ENCODE results near the gene TSC2. TPM values are rescaled to one million over a fixed set of nuclear protein-coding genes. Genes with fewer than 3 reads are reported as not detected.

Gene TSC2
- total RNA-seq, 1 experiment from 2014 or later: 134 TPM

GRCh38 chr16:2076072-2076865, 28.5 kb downstream of the TSC2 start:
- H3K36me3 Mint-ChIP-seq: peaks cover 3% of the 10 kb centered on the region
- ATAC-seq (no peak), DNase-seq (ENCODE audit: low spot score) (no peak)
- no peaks in the 10 kb centered on the region for H3K4me1 Mint-ChIP-seq
- ChIA-PET CTCF (interaction anchor here (1.1 kb wide), 1 partner anchor 65 kb away, joined by 7 read pairs; no protein-coding TSS in a partner anchor), POLR2A (interaction anchor here (0.6 kb wide), 1 partner anchor 166 kb away, joined by 4 read pairs; no protein-coding TSS in a partner anchor)
- H3K27me3 Mint-ChIP-seq (ENCODE audit: low read depth): no peaks in the 10 kb centered on the region
- no peaks in the 10 kb centered on the region for H3K9me3 Mint-ChIP-seq
- H3K27ac Mint-ChIP-seq: no peak overlapping the region
- no peak for TF ChIP-seq IRF1 (CRISPR knock-in tag; IDR thresholded peaks at IDR 0.05)
- no peak for TF ChIP-seq NFATC4 (CRISPR knock-in tag; IDR thresholded peaks at IDR 0.05)
- no peak for TF ChIP-seq MXD4 (CRISPR knock-in tag; IDR thresholded peaks at IDR 0.05; ENCODE audit: borderline replicate concordance)
- no peak overlapping the region for H3K4me3 Mint-ChIP-seq

- ATAC-seq: no peak
- ChIA-PET POLR2A (interaction anchor here (0.6 kb wide), 1 partner anchor 1642 kb away, joined by 3 read pairs; no protein-coding TSS in a partner anchor), CTCF (no interaction called here)
- no peaks in the 10 kb centered on the region for H3K9me3 Mint-ChIP-seq
- no peak overlapping the region for H3K27ac Mint-ChIP-seq
- no peak overlapping the region for H3K4me3 Mint-ChIP-seq
- no peaks in the 10 kb centered on the region for H3K4me1 Mint-ChIP-seq
- TF ChIP-seq HMGA2 (CRISPR knock-in tag; IDR thresholded peaks at IDR 0.05) (no peak), ZNF396 (CRISPR knock-in tag; IDR thresholded peaks at IDR 0.05; ENCODE audit: borderline replicate concordance) (no peak), E2F4 (CRISPR knock-in tag; IDR thresholded peaks at IDR 0.05; ENCODE audit: borderline replicate concordance, low read depth) (no peak), ZNF512 (CRISPR knock-in tag; IDR thresholded peaks at IDR 0.05; ENCODE audit: borderline replicate concordance) (no peak), NFE2L1 (CRISPR knock-in tag; IDR thresholded peaks at IDR 0.05) (no peak), JAZF1 (CRISPR knock-in tag; IDR thresholded peaks at IDR 0.05) (no peak), PRRX2 (CRISPR knock-in tag; IDR thresholded peaks at IDR 0.05) (no peak)
- H3K27me3 Mint-ChIP-seq (ENCODE audit: low read depth): no peaks in the 10 kb centered on the region
- no peak for DNase-seq (ENCODE audit: low spot score)
- peaks cover 3% of the 10 kb centered on the region for H3K36me3 Mint-ChIP-seq
These were observed 29.2 kb downstream of the TSC2 start for GRCh38 chr16:2077016-2077415.

- POLR2A ChIA-PET: interaction anchor here (0.6 kb wide), 1 partner anchor 1643 kb away, joined by 3 read pairs; no protein-coding TSS in a partner anchor
- Mint-ChIP-seq H3K27ac (no peak overlapping the region), H3K4me1 (no peaks in the 10 kb centered on the region), H3K4me3 (no peak overlapping the region), H3K9me3 (no peaks in the 10 kb centered on the region), H3K36me3 (peaks cover 3% of the 10 kb centered on the region), H3K27me3 (ENCODE audit: low read depth) (no peaks in the 10 kb centered on the region)
- ATAC-seq: no peak
- no peak for DNase-seq (ENCODE audit: low spot score)
- CTCF ChIA-PET: no interaction called here
- TF ChIP-seq SOX15 (CRISPR knock-in tag; IDR thresholded peaks at IDR 0.05): no peak
These were observed 29.9 kb downstream of the TSC2 start for GRCh38 chr16:2077696-2078095.

- no peak for ATAC-seq
- ChIA-PET CTCF (interaction anchor here (1.2 kb wide), 1 partner anchor 74 kb away, joined by 3 read pairs; no protein-coding TSS in a partner anchor), POLR2A (no interaction called here)
- Mint-ChIP-seq H3K9me3 (no peaks in the 10 kb centered on the region), H3K27ac (no peak overlapping the region), H3K4me1 (no peaks in the 10 kb centered on the region), H3K4me3 (no peak overlapping the region), H3K36me3 (peaks cover 3% of the 10 kb centered on the region), H3K27me3 (ENCODE audit: low read depth) (no peaks in the 10 kb centered on the region)
- no peak for DNase-seq (ENCODE audit: low spot score)
- TF ChIP-seq ZMAT4 (CRISPR knock-in tag; IDR thresholded peaks at IDR 0.05) (no peak), ATF6 (CRISPR knock-in tag; IDR thresholded peaks at IDR 0.05) (no peak), ZSCAN18 (CRISPR knock-in tag; IDR thresholded peaks at IDR 0.05) (no peak), ZNF671 (CRISPR knock-in tag; IDR thresholded peaks at IDR 0.05) (no peak), AFF4 (CRISPR knock-in tag; IDR thresholded peaks at IDR 0.05; ENCODE audit: borderline replicate concordance) (no peak), ESRRA (CRISPR knock-in tag; IDR thresholded peaks at IDR 0.05; ENCODE audit: borderline replicate concordance) (no peak)
These were observed 30.3 kb downstream of the TSC2 start for GRCh38 chr16:2078096-2078495.
